HG02938 (cell line): Measurements from ENCODE around the gene ACTN4.

Source experiments
- ATAC-seq: cut with Tn5 transposase; IDR thresholded peaks from one replicate; pipeline ENCODE4 v1.9.1; 2021; ENCODE audit warnings: mild to moderate bottlenecking, moderate library complexity; ENCODE audit not compliant: unreplicated experiment

Gene ACTN4

DNA sequence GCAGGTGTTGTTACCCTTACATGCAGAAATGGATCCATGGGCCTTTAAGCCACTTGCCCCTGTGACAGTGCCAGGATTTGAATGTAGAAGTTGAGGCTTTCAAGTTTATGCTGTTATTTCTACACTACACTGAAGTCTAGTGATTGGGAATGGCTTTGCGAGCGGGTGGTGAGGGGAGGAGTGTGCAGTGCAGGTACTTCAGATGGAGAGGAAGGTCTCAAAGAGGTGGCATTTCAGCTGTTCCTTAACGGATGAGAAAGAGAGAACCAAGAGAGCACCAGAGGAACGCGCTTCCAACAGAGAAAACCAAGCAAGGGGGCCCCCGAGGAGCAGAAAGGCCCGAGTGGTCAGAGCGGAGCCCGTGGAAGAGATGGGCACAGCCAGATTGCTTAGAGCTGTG lies 13.3 kb downstream of the ACTN4 start:
- no peak for ATAC-seq

- no peak for ATAC-seq
These were observed 13.7 kb downstream of the ACTN4 start for GRCh38 chr19:38661136-38661535.

- no peak for ATAC-seq
These were observed 14.5 kb downstream of the ACTN4 start for GRCh38 chr19:38661996-38662395.

GRCh38 chr19:38662537-38663155 lies 15.2 kb downstream of the ACTN4 start:
- ATAC-seq, result no peak

DNA sequence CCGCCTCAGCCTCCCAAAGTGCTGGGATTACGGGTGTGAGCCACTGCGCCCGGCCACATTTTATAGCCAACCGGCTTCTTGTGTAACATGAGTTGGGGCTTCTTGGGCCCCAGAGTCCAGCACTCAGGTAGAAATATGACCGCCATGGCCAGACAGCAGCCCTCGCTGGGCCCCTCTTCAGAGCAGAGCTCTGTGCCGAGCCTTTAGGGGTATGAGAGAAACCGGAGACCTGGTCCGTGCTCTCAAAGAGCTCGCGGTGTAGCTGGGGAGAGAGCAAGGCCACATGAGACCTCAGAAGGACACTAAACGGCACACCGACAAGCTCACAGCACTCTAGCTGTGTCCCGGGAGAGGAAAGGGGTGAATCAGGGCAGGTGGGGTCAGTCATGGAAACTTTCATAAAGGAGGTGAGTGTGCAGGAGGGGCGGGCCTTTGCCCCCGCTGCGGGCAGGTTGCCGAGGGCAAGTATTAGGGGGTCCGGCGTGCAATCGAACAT lies 15.8 kb downstream of the ACTN4 start:
- ATAC-seq, result no peak

DNA sequence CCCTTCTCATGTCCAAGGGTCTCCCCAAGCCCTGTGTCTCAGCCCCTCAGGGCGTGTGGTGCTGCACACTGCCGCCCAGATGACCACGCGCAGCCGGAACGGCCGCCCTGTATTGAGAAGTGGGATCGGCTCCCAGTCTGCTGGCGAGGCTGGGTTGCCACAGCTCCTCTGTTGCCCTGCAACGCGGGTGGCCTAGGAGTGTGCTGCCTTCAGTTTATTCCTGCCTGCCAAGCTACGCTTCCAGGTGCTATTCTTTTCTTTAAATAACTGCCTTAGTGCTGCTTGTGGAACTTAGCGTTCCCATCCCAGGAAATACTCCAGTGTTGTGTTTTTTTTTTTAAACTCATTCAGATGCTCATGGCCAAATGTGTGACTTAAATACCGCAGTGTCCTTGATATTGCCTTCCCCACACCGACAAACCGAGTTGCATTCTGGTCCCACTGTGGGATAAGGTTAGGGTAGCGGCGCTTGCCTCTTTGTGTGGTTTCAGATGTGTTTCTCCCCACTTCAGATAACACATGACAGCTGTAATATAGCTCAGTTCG lies 16.6 kb downstream of the ACTN4 start:
- no peak for ATAC-seq

- no peak for ATAC-seq
These were observed 17.2 kb downstream of the ACTN4 start for GRCh38 chr19:38664503-38665211.

DNA sequence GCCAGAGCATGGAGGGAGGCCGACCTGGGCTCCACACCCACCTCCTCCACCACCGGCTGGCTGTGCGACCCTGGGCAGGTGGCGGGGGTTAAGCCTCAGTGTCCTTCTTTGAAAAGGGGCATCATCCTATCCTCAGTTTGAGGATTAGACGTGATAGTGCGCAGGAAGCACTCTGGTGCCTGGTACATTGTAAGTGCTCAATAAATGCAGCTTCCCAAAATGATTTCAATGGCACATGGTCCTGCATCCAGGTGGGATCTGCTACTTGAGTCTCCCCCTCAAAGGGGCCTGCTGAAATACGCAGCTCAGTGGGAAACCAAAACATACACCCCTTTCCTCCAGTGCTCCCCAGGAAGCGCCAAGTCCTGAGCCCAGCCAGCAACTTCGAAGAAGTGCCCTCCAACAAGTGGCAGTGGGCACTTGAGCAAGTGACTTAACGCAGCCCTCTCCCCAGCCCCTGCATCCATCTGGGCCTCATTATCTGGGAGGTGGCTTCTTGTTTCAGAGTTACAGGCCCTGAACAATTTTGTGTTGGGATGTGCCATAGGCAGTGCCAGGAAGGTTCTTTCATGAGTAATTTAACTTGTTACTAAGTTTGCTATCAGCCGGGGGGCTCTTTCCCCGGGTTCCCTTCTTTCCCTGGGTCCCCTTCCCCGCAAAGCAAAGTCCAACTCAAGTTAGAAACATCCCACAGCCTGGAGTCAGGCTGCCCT lies 17.9 kb downstream of the ACTN4 start:
- ATAC-seq, result no peak

GRCh38 chr19:38665950-38666662 lies 18.7 kb downstream of the ACTN4 start:
- ATAC-seq, result no peak

- no peak for ATAC-seq
These were observed 19.4 kb downstream of the ACTN4 start for GRCh38 chr19:38666663-38667511.

- no peak for ATAC-seq
These were observed 20.3 kb downstream of the ACTN4 start for GRCh38 chr19:38667661-38668171.

DNA sequence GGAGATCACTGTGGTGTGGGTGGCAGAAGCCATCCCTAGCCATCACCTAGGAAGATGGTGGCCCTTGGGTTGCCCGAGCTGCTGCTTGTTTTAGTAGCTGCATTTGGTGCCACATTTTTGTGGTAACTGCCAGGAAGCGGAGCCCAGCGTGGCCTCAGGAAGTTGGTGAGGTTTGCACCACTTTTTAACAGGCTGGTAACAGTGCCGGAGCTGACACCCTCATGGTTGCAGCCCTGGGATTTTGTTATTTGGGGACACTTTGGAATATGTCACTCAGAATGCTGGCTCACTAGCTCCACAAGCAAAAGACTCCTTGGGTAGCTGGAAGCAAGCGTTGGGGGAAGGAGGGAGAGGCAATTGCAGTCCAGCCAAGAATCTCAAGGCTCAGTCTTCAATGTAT lies 22.1 kb downstream of the ACTN4 start:
- no peak for ATAC-seq

- no peak for ATAC-seq
These were observed 23.5 kb downstream of the ACTN4 start for GRCh38 chr19:38670921-38671398.

GRCh38 chr19:38671654-38672053 lies 24.2 kb downstream of the ACTN4 start:
- ATAC-seq, result no peak

- no peak for ATAC-seq
These were observed 25.6 kb downstream of the ACTN4 start for GRCh38 chr19:38673030-38673429.

DNA sequence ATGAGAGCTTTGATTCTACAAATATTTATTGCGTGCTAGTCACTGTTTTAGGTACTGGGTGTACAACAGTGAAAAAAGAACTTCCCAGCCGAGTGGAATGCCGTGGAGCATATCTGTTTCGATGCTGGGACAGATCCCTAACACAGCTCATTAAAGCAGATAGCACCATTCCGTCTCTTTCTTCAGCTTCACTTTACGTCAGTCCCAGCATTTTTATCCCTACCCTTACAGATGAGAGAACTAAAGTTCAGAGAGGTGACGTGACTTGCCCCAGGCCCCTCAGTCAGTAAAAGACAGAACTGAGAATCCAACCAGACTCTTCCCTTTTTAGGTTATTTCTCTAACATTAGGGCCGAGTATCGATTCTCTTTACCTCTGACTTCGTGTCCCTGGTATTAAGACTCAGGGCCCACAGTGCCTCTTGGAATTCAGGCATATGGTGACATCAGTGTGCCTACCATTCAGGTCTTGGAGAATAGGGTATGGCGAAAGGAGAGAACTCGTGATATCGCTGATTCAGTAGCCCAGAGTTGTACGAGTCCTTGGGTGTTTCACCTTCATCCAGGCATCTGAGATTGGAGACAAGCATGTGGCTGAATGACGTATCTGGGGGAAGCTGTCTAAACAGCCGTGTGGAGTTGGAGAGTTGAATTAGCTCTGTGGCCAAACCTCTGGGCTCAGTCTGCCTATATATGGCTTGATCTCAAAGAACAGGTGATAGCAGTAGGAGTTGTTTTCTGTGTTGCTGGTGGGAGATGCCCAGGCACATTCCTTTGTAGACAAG lies 27.1 kb downstream of the ACTN4 start:
- ATAC-seq, result no peak

DNA sequence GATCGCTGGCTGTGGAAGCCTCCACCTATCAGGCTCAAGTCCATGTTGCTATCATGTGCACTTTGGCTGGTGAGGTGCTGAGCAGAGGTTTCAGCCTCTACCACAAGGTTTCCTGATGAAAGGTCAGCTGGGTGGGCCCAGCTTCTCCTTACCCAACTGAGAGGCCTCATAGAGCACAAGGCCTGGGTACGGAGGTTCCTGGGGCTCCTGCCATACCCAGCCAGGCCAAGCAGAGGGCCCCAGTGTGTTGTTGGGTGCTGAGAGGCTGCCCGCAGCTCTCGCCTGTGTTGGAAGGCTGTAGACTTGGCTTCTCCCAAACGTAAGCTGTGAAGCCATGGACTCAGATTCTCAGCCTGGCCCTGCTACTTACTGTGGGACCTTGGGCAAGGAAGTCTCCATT lies 28.2 kb downstream of the ACTN4 start:
- no peak for ATAC-seq

DNA sequence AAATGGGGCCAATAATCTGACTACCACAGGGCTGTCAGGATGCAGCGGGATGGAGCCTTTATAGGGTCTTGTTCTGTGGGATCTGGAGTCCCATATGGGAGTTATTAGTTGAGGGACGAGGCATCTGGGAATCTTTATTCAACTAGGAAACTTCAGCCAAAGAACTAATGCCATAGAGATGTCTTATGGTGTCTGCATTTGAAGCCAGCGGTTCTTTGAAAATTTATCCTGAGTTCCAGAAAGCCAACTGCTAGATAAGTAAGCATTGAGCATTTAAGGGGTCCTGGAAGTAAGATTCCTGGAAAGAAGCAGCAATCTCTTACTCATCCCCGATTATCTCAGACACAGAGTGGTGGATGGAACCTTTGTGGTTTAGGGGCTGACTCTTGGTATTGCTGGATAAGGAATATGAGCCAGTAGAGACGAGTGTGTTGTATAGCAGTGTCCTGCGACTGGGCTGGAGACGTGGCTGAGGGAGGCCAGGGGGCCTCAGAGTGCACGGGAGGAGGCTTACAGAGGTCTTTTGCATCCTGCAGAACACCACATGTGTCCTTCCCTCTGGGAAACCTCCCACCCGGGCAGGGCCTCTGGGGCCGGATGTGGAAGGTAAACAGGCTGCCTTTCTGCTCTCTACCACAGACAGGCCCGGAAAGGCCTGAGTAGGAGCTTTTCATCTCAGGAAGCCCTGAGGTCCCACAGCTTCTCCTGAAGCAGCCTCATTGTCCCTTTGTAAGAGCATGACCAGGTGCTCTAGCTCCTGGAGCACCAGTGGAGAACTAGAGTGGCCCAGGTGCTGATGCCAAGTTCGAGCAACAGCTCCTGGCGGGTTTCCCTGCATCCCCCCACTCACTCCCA lies 28.8 kb downstream of the ACTN4 start:
- ATAC-seq, result no peak
